AG10803 (cell line): ENCODE data around the gene CLK3.

Experiments used
- DNase-seq: peaks from one replicate; pipeline ENCODE4 v3.0.0; 2010; ENCODE audit warnings: low read depth
- H3K4me3 ChIP-seq: 2 replicates; pipeline ENCODE4 v1.5.1; 2011; ENCODE audit warnings: mild to moderate bottlenecking, low read length, control low read depth
- TF ChIP-seq, protein P1 (sequence below): conservative IDR thresholded peaks from 2 replicates; pipeline ENCODE4 v1.5.1; 2011; ENCODE audit warnings: mild to moderate bottlenecking, low read length, control low read depth, inconsistent platforms

Gene CLK3

DNA sequence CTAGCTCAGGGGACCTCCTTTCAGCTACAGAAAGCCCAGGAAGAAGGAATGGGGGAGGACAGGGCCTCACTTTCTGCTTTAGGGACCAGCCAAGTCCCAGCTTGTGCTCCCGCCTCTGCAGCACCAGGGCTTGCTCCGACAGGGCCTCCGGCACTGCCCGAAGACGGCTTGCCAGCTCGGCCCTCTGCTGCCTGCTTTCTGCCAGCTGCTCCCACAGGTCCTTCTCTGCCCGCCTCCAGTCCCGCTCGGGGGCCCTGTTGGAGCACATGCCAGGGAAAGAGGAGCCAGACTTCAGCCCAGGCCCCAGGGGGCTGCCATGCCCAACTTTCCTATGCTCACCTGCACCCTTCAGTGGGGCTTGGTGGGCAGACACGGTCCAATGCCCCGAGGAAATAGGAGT is 4.3 kb upstream of the CLK3 start:
- no peak overlapping the region for H3K4me3 ChIP-seq
- DNase-seq, result no peak
- TF ChIP-seq, protein P1, sequence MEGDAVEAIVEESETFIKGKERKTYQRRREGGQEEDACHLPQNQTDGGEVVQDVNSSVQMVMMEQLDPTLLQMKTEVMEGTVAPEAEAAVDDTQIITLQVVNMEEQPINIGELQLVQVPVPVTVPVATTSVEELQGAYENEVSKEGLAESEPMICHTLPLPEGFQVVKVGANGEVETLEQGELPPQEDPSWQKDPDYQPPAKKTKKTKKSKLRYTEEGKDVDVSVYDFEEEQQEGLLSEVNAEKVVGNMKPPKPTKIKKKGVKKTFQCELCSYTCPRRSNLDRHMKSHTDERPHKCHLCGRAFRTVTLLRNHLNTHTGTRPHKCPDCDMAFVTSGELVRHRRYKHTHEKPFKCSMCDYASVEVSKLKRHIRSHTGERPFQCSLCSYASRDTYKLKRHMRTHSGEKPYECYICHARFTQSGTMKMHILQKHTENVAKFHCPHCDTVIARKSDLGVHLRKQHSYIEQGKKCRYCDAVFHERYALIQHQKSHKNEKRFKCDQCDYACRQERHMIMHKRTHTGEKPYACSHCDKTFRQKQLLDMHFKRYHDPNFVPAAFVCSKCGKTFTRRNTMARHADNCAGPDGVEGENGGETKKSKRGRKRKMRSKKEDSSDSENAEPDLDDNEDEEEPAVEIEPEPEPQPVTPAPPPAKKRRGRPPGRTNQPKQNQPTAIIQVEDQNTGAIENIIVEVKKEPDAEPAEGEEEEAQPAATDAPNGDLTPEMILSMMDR, result no peak

DNA sequence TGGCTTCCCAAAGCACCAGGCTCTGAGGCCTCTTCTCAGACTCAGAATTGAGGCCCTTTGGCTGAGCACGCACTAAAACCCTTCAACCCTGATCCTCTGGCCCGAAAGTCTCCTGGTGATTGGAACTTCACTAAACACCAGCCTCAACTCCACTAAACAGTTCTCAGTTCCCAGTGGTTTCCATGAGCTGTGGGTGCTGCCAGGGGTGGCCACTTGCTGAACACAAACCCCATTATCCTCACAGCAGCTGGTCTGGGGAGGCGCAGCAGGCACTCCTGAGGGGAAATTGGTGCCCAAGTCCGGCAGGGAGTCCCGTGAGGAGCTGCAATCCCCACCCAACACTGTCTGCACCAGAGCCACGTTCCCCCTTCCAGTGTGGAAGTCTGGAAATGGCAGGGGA is 3.8 kb upstream of the CLK3 start:
- DNase-seq, result no peak
- TF ChIP-seq, protein P1, result no peak
- H3K4me3 ChIP-seq, result no peak overlapping the region

DNA sequence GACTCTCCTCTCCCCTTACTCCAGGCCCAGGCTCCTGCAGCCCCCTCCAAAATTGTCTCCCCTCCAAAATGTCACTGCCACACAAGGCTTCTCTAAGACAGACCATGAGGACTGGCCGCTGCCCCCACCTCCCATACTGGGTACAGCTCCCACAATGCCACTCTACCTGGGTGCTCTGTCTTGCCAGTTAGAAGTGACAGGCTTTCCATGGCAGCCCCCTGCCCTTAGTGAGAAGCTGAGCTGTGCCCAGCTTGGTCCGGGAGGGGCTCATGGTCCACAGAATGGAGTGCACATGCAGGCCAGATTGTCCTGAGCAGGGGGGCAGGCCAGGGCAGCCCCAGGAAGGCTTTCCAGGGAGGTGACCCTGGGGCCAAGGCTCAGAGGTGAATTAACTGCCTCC is 3.0 kb upstream of the CLK3 start:
- H3K4me3 ChIP-seq, result no peak overlapping the region
- no peak for DNase-seq
- TF ChIP-seq, protein P1, result no peak

DNA sequence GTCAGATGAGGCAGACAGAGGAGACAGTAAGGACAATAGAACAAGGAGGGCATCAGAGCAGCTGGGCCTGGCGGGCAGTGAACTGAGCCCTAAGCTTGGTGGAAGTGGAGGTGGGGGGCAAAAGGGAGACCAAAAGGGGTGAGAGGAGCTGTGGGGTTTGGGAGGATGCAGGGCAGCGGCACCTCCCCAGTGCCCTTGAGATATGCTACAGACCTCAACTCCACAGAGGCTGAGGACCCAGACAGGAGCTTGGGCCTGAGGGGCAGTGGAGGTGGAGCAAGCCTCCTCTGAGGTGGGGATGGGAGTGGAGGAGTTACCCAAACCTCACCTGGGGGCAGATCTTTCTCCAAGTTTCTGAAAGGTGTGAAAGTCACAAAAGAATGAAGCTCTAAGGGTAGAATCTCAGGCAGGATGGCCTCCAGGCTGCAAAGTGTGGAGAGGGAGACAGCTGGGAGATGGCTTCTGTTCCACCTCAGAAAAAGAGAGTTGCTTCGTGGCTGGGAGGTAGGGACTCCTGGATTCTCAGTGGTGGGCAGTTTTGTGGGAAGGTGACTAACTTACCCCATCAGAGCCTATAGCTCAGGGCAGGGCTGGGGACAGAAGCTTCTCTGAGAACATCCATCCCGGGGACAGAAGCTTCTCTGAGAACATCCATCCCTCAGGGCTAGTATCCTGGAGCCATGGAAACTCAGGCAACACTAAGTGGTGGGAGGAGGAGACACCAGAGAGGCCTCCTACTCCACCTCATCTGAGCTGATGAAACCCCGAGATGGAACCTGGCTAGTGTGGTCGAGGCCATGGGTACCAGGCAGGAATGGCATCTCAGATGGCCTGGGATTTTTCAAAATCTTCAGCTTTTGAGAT is 2.3 kb upstream of the CLK3 start:
- H3K4me3 ChIP-seq, result no peak overlapping the region

DNA sequence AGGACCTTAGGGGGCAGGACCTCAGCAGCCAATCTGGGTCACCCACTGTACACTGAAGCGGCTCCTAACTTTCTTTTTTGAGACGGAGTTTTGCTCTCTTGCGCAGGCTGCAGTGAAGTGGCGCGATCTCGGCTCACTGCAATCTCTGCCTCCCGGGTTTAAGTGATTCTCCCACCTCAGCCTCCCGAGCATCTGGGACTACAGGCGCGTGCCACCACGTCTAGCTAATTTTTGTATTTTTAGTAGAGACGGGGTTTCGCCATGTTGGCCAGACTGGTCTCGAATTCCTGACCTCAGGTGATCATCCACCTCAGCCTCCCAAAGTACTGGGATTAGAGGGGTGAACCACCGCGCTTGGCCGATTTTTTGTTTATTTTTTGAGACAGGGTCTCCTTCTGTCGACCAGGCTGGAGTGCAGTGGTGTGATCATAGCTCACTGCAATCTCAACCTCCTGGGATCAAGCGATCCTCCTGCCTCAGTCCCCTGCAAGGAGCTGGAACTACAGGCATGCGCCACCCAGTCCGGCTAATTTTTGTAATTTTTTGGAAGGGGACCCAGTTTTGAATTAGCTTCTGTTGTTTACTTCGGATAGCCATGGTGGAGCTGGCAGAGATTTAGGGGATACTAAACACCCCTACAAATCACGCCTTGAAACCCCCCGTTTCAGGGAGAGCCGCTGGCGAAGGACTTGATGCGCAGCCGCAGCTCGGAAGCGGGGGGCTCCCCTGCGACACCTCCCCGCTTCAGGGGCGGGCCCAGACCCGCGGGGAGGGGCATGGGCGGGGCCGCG is 1.5 kb upstream of the CLK3 start:
- peak overlapping the region; percentile 98 for H3K4me3 ChIP-seq
- TF ChIP-seq, protein P1, result no peak
- DNase-seq, result no peak

More for the DNA sequence above, 2.3 kb upstream of the CLK3 start:
- TF ChIP-seq, protein P1, result no peak
- DNase-seq, result no peak

DNA sequence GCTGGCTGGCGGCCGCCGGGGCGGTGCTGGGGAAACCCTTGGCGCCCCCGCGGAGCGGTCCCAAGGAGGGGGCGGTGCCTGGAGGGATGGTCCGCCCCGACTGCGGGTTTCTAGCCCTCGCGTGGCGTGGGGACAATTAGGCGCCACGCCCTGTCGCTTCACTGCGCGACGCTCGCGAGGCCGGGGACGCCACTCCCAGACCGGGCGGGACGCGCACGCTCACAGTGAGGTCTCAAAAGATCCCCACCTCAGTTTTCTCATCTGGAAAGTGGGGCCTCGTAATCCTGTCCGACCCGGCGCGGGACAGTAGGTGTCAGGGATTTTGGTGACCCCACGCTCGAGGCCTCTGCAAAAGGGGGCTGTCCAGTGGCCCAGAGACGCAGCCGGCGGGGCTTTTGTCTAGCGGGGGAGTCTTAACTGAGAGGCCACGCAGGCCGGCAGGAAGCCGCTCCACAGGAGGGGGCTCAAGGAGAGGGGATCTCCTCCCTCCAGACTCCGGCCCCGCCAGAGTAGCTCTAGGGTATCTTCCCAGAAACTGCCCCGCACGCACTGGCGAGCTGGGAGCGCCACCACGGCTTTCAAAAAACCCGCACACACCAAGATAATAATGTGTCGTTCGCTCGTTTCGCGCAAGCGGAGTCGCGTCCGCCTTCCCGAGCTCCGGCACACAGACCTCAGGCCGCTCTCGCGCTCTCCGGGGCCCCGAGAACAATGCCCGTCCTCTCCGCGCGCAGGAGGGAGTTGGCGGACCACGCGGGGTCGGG is 710 bp upstream of the CLK3 start:
- peak; percentile 80 for DNase-seq
- H3K4me3 ChIP-seq, result peak overlapping the region; percentile 98
- TF ChIP-seq, protein P1, result no peak
